NCI-H82 (cell line): ENCODE data around the gene DEGS2.

Experiments used
- DNase-seq: peaks from one replicate; lab custom pipeline; 2025; lab: John Stamatoyannopoulos, UW

The DEGS2 gene

DNA sequence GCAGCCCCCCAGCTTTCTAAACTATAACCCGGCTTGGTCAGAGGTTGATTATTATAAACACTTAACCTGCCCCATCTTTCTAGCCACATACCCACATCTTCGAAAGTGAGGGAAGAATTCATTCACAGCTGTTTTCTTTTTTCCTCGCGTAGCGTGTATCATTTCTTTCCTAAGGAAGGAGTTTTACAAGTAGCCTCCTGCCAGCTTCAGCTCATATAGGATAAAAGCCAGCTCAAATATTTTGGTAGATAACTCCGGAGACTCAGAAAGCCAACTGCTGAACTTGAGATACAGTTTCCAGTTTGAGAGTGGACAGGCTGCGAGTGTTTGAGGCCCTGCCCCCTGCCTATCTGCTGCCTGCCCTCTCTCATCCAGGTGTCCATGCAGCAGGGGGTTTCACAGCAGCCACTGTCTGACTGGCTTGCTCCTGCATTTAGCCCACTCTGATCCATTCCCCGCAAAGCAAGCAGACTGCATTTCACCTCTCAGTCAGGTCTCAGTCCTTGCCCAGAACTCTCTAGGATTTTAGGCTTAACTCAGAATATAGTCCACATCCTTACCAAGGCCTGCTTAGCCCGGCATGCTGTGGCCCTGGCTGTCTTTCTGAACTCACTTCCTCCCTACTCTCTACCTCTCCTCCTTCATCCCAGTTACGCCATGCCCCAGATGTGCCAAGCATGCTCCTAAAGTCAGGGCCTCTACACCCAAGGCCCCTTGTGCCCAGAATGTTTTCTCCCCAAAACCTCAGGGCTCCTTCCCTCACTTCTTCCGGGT, 47.3 kb downstream of the DEGS2 start:
- no peak for DNase-seq

DNA sequence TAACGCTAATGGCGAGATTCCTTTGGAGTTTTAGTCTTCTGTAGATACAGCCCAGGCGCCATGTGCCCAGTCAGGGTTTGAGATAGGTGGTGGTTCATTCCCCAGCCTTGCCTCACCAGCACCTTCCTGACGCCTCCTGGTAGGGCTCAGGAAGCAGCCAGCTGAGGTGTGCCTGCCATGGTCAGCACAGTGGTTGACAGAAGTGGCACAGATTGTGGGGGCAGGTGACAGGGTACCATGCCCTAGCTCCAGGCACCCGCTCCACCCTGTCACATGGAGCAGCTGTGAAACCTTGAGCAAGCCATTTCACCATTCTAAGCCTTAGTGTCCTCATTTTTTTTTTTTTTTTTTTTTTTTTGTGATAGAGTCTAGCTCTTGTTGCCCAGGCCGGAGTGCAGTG, 48.6 kb downstream of the DEGS2 start:
- DNase-seq = no peak

- DNase-seq = no peak
These were observed 49.9 kb downstream of the DEGS2 start for GRCh38 chr14:100109594-100109955.

GRCh38 chr14:100108840-100109593, 50.4 kb downstream of the DEGS2 start:
- no peak for DNase-seq

DNA sequence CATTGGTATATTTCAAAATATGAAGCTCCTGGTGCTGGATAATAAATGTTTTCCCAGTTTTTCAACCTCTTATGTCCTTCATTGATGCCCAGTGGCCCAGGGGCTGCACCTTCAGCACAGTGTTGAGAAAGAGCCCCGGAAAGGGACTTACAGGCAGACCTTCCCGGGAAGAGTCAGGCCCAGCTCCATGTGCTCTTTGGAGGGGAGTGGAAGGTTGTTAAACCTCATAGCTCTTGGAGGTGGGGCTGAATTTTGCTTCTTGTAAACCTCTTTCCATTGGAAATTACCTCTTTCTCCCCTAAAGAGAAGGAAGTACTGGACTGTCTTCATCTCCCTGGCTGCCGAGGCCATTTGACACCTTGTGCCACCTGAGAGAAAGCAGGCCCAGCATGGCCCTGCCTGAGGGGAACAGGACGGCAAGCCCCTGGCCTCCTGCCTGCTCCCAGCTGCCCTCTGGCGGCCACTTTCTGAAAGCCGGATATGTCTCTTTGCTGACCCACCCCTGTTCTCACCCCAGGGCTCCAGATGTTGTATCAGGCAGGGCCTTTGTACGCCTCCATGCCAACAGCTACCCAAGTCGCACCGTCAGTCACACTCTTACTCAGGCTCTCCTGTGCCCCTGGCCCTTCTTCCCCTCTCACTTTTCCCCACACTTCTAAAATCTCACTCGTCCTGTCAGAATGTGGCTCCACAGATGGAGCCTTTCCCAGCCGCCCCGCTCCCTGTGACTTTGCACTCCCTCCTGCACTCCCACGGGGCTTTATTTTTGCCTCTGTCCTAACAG, 51.2 kb downstream of the DEGS2 start:
- DNase-seq = peak; percentile 80

GRCh38 chr14:100107236-100107635, 52.2 kb downstream of the DEGS2 start:
- no peak for DNase-seq

DNA sequence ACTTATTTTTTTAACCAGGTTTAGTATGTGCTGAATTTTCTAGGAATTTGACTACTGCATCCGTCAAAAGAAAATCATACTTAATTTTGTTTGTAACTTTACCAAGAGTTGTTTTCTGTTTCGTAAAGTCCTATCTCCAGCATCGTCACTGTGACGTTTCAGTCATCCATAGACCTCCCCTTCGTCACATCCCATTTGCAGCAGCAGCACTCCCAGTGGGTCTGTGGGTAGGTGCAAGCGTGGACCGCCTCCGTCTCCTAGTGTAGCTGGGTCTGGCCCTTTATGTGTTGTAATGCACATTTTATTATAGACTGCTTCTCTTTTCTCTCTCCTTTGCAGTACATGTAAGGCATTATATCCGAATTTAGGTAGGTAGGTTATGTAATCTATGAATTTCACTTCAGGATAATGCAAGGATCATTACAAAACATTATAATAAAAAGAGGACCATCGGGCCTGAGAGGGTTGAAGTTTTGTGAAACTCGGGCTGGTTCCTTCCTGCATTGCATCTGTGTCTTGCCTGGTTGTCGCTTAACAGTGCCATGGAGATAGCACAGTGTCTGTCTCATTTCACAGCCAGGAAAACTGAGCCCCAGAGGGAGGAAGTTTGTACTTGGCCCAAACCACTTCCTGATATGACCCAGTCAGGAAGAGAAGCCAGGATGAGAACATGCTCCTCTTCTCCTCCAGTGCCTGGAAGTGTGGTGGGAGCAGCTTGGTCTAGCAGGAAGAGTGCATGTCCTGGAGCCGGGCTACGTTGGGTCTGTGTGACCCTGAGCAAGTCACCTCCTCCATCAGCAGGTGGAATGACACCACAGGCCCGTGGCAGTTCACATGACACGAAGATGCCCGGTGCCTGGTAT, 53.0 kb downstream of the DEGS2 start:
- no peak for DNase-seq

DNA sequence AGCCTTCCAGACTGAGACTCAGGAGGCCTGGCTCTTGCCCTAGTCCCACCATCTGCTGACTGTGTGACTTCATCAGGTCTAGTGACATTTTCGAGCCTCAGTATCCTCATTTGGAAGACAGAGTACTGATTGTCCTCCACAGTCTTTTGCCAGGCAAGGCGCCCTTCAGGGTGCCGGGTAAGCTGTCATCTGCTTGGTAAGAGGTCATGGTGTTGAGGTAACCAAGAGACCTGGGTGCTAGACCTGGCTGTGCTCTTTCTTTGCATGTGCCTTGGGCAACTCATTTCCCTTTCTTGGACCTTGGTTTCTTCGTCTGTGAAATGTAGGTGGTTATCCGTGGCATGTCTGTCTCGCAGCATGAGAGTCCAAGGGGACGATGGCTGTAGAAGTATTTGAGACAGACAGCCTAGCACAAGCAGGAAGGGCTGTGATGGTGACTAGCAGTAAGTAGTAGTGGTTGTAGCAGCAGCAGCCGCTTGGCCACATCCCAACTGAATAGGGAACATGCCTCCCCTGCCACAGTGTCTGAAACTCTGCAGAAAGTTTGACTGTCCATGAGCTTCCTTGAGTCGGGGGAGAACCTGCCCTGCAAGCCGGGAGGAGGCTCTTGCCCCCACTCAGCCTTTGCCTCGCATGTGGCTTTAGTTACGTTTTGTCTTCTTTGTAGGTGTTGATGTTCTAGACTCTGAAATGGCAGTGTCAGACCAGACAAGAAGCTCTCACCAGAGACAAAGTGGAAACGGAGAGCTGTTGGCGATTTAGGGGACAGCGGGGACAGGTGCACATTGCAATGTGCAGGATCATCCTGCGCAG, 53.9 kb downstream of the DEGS2 start:
- DNase-seq = no peak

DNA sequence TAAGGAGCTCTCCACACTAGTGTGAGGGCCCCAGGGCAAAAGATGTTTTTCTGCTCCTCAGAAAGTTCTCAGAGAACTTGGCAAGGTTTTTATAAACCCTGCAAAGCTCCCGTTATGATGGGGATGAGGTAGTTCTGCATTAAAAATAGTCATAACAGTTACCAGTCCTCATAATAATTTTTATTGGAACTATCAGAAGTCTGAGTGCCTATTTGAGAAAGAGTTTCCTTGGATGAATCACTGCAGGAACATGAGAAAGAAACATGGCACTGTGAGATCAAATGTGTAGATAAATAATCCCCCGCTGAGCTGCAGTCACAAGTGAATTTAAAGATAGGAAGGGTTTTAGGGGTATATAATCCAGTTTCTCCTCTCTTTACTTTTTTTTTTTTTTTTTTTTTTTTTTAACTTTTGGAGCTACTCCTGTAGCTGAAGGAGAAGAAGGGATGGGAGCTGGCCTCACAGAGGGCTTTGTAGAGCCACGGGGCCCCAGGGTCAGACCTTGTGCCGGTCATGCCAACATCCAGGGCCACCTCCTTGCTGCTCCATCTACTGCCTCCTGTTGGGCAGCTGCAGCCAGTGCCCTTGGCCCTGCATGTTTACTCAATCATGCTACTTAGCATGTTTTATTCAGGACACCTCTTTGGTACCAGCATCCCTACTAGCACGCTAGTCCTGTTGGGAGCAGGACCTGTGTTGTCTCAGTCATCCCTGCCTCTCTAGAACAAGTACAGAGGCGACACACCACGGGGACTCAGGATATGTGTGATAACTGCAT, 54.7 kb downstream of the DEGS2 start:
- DNase-seq = no peak

- DNase-seq = no peak
These were observed 55.5 kb downstream of the DEGS2 start for GRCh38 chr14:100104006-100104352.

DNA sequence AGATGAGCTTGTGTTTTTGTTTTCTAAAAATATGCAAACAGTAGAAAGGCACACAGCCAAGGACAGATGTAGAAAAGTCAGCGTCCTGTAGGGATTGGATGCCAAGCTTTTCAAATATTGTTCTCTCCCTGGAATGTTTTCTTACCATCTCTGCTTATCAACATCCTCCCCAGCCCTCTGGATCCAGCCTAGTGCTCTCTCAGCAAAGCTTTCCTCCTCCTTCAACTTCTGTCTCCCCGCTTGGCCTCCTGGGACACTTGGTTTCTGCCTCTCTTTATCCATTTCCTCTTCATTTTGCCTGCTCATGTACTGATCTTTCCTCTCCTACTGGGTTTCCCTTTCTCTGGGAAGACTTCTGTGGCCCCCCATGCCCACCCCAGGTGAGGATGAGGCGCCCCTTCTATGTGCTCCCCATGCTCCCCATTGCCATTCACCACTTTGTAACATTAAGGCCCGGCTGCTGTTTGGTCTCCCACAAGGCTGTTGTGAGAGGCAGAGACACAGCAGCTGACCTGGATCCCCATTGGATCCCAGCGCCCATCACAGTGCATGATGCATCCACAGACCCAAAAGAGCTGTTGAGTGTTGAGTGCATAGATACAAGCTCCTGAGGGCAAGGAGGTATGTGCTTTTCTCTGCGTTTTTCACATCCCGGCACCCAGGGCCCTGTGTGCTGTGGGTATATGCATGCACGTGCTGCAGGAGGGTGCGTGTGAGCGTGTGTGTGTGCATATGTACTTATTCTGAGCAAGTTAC, 56.0 kb downstream of the DEGS2 start:
- DNase-seq = no peak

DNA sequence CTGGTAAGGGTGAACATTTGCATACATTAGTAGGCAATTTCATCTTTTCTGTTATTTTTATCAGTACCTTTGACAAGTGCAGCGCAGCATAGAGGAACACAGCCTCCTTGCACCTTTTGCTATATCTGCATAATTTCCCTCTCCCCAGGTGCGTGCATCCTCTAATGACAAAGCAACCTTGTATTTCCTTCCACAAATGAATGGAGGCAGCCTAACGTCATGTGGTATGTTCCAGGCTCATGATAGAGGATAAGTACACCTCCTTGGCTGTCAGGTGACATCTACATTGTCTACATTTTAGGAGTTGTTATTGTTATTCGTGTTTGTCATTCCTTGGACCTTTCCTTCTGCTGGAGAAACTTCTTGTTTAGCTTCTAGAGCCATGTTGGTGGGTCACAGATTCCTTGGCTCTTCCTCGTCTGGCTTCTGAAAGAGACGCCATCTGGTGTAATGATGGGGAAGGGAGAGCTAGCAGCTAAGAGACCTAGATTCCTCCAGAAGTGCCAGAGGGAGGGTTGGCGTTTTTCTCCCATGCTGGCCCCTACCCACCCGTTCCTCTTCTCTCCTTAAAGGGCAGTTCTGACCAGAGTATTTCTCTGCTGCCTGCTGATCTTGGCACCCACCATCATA, 57.2 kb downstream of the DEGS2 start:
- DNase-seq = no peak

DNA sequence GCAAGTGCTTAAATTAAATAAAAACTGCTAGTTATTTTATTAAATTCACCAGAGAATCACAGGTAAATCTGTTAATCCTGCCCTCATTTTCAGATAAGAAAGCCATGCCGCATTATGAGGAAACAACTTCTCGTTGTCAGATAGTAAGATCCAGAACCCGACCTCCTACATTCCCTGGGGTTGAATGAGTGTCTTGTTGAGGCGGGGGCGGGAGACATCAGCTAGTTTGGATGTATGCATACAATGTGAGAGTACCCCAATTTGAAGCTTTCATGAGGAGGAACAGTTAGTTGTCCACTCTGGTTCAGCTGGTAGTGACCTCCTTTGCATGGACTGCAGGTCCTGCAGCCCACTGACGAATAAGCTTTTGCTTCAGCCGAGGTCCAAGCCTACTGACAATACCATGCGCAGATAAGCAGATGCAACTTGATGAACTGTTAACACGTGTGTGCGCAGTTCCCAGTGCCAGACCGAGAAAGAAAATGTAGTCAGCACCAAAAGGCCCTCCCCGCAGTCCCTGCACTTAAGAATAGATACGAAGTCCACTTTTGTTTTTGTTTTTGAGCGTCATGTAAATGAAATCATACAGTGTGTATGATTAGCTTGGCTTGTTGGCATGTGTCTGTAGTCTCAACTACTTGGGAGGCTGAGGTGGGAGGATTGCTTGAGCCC, 59.3 kb downstream of the DEGS2 start:
- DNase-seq = no peak

DNA sequence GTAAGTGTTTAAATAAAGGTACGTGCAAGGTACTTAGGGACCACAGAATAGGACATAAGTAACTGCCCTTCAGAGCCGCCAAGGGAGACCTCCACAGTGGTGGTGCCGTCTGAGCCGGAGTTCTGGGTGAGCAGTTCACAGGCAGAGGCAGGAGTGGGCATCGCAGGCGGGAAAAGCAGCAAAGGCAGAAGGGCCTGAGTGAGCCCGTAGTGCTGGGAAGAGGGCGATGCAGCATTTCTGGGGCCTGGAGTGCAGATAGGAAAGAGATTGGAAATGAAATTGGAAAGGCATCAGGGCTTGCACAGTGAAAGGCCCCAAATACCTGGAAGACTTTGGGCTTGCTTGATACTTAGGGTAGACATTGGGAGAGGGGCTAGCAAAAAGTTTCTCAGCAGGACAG, 61.3 kb downstream of the DEGS2 start:
- no peak for DNase-seq

- no peak for DNase-seq
These were observed 62.8 kb downstream of the DEGS2 start for GRCh38 chr14:100096656-100097055.
